Measurements from ENCODE around the gene FFAR2. TPM values are rescaled to one million over a fixed set of nuclear protein-coding genes. Genes with fewer than 3 reads are reported as not detected.

FFAR2 gene
- total RNA-seq, 1 donor from 2014 or later, result not detected

- H3K4me3 ChIP-seq (ENCODE audit: low read depth, low read length), result no peak overlapping the region
- H3K36me3 ChIP-seq (ENCODE audit: control insufficient read depth, insufficient read depth, low read length), result no peaks in the 10 kb centered on the region
- no peak for DNase-seq (ENCODE audit: low read depth)
- H3K27me3 ChIP-seq (ENCODE audit: control insufficient read depth, insufficient read depth, low read length), result no peaks in the 10 kb centered on the region
- TF ChIP-seq, protein P1, sequence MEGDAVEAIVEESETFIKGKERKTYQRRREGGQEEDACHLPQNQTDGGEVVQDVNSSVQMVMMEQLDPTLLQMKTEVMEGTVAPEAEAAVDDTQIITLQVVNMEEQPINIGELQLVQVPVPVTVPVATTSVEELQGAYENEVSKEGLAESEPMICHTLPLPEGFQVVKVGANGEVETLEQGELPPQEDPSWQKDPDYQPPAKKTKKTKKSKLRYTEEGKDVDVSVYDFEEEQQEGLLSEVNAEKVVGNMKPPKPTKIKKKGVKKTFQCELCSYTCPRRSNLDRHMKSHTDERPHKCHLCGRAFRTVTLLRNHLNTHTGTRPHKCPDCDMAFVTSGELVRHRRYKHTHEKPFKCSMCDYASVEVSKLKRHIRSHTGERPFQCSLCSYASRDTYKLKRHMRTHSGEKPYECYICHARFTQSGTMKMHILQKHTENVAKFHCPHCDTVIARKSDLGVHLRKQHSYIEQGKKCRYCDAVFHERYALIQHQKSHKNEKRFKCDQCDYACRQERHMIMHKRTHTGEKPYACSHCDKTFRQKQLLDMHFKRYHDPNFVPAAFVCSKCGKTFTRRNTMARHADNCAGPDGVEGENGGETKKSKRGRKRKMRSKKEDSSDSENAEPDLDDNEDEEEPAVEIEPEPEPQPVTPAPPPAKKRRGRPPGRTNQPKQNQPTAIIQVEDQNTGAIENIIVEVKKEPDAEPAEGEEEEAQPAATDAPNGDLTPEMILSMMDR (IDR thresholded peaks at IDR 0.05; ENCODE audit: insufficient read depth, low read length, poor library complexity, severe bottlenecking), result no peak
These were observed 31.0 kb downstream of the FFAR2 start for GRCh38 chr19:35478794-35479677.

DNA sequence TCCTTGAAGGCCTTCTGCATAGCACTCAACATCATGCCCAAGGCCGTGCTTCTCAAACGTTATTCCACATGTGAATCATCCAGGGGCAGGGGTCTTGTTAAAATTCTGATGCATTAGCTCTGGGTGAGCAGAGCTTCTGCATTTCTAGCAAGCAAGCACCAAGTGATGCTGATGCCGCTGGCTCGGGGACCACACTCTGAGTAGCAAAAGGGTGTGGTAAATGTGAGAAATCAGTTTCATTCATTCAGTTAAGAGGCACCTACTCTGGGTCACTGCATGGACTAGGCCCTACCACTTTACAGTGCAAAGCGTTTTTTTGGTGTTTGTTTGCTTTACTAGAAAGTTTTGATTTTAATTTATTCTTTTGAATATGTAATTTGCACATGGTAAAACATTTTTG, 35.0 kb downstream of the FFAR2 start:
- no peaks in the 10 kb centered on the region for H3K27me3 ChIP-seq (ENCODE audit: control insufficient read depth, insufficient read depth, low read length)
- no peak for DNase-seq (ENCODE audit: low read depth)
- H3K4me3 ChIP-seq (ENCODE audit: low read depth, low read length), result no peak overlapping the region
- H3K36me3 ChIP-seq (ENCODE audit: control insufficient read depth, insufficient read depth, low read length), result no peaks in the 10 kb centered on the region
- TF ChIP-seq, protein P1 (IDR thresholded peaks at IDR 0.05; ENCODE audit: insufficient read depth, low read length, poor library complexity, severe bottlenecking), result no peak

DNA sequence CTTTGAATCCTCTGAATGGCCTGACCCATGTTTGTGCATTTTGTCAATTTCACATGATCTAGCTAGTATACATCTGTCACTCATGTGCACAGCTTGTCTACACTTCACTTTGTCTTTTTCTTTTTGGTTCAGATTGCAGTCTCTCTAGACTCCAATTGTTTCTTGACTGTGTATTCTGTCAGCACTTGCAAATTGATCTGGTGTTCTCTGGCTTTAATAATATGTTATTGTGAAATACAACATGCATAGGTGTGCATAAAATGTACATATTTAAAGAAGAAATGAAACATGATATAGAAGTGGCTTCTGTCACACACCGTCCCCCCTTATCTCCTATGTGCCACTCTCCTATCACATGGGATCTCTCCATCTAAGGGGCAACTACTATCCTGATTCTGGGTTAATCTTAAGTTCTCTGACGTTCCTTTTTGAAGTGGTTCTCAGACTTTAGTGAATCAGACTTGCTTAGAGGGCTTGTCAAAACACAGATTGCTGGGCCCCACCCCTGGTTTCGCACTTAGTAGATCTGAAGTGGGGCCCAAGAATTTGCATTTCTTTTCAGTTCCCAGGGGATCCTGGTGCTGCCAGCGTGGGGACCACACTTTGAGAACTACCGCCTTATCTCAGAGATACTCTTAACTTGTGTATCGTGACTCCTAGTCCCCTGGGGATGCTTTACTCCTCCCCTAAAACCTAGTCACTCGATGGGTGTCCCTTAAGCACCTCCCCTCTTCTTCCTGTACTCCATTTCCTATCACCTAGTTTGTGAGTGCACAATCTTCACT, 36.4 kb downstream of the FFAR2 start:
- DNase-seq (ENCODE audit: low read depth), result no peak
- Histone ChIP-seq H3K36me3 (ENCODE audit: control insufficient read depth, insufficient read depth, low read length) (no peaks in the 10 kb centered on the region), H3K4me3 (ENCODE audit: low read depth, low read length) (no peak overlapping the region), H3K27me3 (ENCODE audit: control insufficient read depth, insufficient read depth, low read length) (peaks cover 4% of the 10 kb centered on the region)
- TF ChIP-seq, protein P1 (IDR thresholded peaks at IDR 0.05; ENCODE audit: insufficient read depth, low read length, poor library complexity, severe bottlenecking), result no peak

- no peaks in the 10 kb centered on the region for H3K36me3 ChIP-seq (ENCODE audit: control insufficient read depth, insufficient read depth, low read length)
- no peak overlapping the region for H3K4me3 ChIP-seq (ENCODE audit: low read depth, low read length)
- peaks cover 13% of the 10 kb centered on the region for H3K27me3 ChIP-seq (ENCODE audit: control insufficient read depth, insufficient read depth, low read length)
- DNase-seq (ENCODE audit: low read depth), result no peak
- TF ChIP-seq, protein P1 (IDR thresholded peaks at IDR 0.05; ENCODE audit: insufficient read depth, low read length, poor library complexity, severe bottlenecking), result no peak
These were observed 38.2 kb downstream of the FFAR2 start for GRCh38 chr19:35486268-35486708.

- H3K36me3 ChIP-seq (ENCODE audit: control insufficient read depth, insufficient read depth, low read length), result no peaks in the 10 kb centered on the region
- DNase-seq (ENCODE audit: low read depth), result no peak
- no peak overlapping the region for H3K4me3 ChIP-seq (ENCODE audit: low read depth, low read length)
- H3K27me3 ChIP-seq (ENCODE audit: control insufficient read depth, insufficient read depth, low read length), result peaks cover 19% of the 10 kb centered on the region
- TF ChIP-seq, protein P1 (IDR thresholded peaks at IDR 0.05; ENCODE audit: insufficient read depth, low read length, poor library complexity, severe bottlenecking), result no peak
These were observed 39.7 kb downstream of the FFAR2 start for GRCh38 chr19:35487656-35488182.

Data from kidney epithelial cell (primary cell).